ENCODE data around the gene RARB.

DNA sequence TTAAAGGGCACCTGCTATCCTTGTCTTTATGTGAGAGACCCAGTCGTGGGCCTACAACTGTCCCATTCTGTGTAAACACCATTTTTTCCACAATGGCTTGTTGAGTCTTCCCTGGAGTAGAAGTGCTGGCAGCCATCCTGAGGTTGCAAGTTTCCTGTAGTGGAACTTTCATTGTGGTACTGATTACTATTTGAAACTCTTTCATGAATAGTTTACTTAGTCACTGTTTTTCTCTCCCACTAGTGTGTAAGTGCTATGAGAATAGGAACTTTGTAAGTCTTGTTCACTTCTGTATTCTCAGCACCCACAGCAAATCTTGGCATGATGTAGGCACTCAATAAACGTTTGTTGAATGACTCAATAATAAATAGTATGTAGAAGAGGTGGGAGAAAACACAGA, 48.6 kb downstream of the RARB start:
- TF ChIP-seq POLR2A (IDR thresholded peaks at IDR 0.05) (no peak), EP300 (IDR thresholded peaks at IDR 0.05) (no peak)
- TF ChIP-seq, protein P1, sequence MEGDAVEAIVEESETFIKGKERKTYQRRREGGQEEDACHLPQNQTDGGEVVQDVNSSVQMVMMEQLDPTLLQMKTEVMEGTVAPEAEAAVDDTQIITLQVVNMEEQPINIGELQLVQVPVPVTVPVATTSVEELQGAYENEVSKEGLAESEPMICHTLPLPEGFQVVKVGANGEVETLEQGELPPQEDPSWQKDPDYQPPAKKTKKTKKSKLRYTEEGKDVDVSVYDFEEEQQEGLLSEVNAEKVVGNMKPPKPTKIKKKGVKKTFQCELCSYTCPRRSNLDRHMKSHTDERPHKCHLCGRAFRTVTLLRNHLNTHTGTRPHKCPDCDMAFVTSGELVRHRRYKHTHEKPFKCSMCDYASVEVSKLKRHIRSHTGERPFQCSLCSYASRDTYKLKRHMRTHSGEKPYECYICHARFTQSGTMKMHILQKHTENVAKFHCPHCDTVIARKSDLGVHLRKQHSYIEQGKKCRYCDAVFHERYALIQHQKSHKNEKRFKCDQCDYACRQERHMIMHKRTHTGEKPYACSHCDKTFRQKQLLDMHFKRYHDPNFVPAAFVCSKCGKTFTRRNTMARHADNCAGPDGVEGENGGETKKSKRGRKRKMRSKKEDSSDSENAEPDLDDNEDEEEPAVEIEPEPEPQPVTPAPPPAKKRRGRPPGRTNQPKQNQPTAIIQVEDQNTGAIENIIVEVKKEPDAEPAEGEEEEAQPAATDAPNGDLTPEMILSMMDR (IDR thresholded peaks at IDR 0.05): no peak
